Measurements from ENCODE around the gene TMEM62. TPM values are rescaled to one million over a fixed set of nuclear protein-coding genes. Genes with fewer than 3 reads are reported as not detected.

Gene TMEM62
- total and polyA plus RNA-seq, 7 donors: 6.3 to 22.8 (median 7.8) TPM

GRCh38 chr15:43106486-43106829, 26.9 kb upstream of the TMEM62 start:
- Histone ChIP-seq H3K27ac (peak overlapping the region; percentile 94), H3K36me3 (ENCODE audit: insufficient read depth in 1 of 2, low read depth in 1 of 2) (no peaks in the 10 kb centered on the region), H3K4me3 (peak overlapping the region; percentile 93), H3K4me1 (peaks cover 35% of the 10 kb centered on the region), H3K9me3 (no peaks in the 10 kb centered on the region), H3K27me3 (ENCODE audit: insufficient read depth in 3 of 3, low read length in 2 of 3) (no peaks in the 10 kb centered on the region)
- ATAC-seq: no peak
- no peak for DNase-seq
- TF ChIP-seq, protein P1, sequence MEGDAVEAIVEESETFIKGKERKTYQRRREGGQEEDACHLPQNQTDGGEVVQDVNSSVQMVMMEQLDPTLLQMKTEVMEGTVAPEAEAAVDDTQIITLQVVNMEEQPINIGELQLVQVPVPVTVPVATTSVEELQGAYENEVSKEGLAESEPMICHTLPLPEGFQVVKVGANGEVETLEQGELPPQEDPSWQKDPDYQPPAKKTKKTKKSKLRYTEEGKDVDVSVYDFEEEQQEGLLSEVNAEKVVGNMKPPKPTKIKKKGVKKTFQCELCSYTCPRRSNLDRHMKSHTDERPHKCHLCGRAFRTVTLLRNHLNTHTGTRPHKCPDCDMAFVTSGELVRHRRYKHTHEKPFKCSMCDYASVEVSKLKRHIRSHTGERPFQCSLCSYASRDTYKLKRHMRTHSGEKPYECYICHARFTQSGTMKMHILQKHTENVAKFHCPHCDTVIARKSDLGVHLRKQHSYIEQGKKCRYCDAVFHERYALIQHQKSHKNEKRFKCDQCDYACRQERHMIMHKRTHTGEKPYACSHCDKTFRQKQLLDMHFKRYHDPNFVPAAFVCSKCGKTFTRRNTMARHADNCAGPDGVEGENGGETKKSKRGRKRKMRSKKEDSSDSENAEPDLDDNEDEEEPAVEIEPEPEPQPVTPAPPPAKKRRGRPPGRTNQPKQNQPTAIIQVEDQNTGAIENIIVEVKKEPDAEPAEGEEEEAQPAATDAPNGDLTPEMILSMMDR (IDR thresholded peaks at IDR 0.05): no peak
- WGBS, 3 donors: 19 to 25% (median 21%) methylated on average over 7 of the region's 7 CpGs
- intact Hi-C loops (cut with DNase I): loop anchor here in 1 of 2 donors (5.0 to 10.0 kb wide), 2 partner anchors 76 to 218 kb away; no protein-coding TSS in a partner anchor

DNA sequence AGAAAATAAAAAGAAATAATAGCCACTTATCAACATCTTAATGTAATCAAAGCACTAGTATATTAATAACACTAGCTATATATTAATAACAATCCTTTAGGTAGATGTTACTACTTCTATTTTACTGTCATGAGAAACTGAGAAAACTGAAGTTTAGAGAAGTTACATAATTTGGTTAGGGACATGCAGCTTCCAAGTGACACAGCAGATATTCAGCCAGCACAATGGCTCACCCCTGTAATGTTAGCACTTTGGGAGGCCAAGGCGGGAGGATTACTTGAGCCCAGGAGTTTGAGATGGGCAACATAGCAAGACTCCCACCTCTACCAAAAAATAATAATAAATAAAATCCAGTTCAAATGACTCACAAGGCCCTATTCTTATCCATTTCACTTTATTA, 25.6 kb upstream of the TMEM62 start:
- Histone ChIP-seq H3K4me1 (peaks cover 31% of the 10 kb centered on the region), H3K9me3 (no peaks in the 10 kb centered on the region), H3K27me3 (ENCODE audit: insufficient read depth in 3 of 3, low read length in 2 of 3) (no peaks in the 10 kb centered on the region), H3K27ac (no peak overlapping the region), H3K4me3 (no peak overlapping the region), H3K36me3 (ENCODE audit: insufficient read depth in 1 of 2, low read depth in 1 of 2) (no peaks in the 10 kb centered on the region)
- intact Hi-C loops (cut with DNase I): loop anchor here in 1 of 2 donors (5.0 to 10.0 kb wide), 2 partner anchors 75 to 217 kb away; no protein-coding TSS in a partner anchor
- WGBS, 3 donors: 88 to 90% (median 89%) methylated on average over 1 of the region's 1 CpG
- TF ChIP-seq, protein P1 (IDR thresholded peaks at IDR 0.05): no peak
- no peak for ATAC-seq
- no peak for DNase-seq

- no peaks in the 10 kb centered on the region for H3K9me3 ChIP-seq
- DNase-seq: no peak
- H3K4me1 ChIP-seq: peaks cover 8% of the 10 kb centered on the region
- intact Hi-C loops (cut with DNase I): no loop called here
- TF ChIP-seq, protein P1 (IDR thresholded peaks at IDR 0.05): no peak
- no peak overlapping the region for H3K4me3 ChIP-seq
- no peak for ATAC-seq
- H3K27ac ChIP-seq: no peak overlapping the region
- 71 to 77% (median 72%) methylated on average over 3 of the region's 3 CpGs for WGBS, 3 donors
- peaks cover 0 to 4% (median 0%) of the 10 kb centered on the region in 3 donors for H3K27me3 ChIP-seq (ENCODE audit: insufficient read depth in 3 of 3, low read length in 2 of 3)
- H3K36me3 ChIP-seq (ENCODE audit: insufficient read depth in 1 of 2, low read depth in 1 of 2): no peaks in the 10 kb centered on the region
Observed at GRCh38 chr15:43111354-43111753, 22.0 kb upstream of the TMEM62 start.

- H3K9me3 ChIP-seq: no peaks in the 10 kb centered on the region
- intact Hi-C loops (cut with DNase I): no loop called here
- H3K27ac ChIP-seq: no peak overlapping the region
- H3K4me3 ChIP-seq: no peak overlapping the region
- DNase-seq: no peak
- peaks cover 0 to 4% (median 0%) of the 10 kb centered on the region in 3 donors for H3K27me3 ChIP-seq (ENCODE audit: insufficient read depth in 3 of 3, low read length in 2 of 3)
- ATAC-seq: no peak
- WGBS, 3 donors: 48 to 63% (median 50%) methylated on average over 1 of the region's 1 CpG
- TF ChIP-seq, protein P1 (IDR thresholded peaks at IDR 0.05): no peak
- H3K36me3 ChIP-seq (ENCODE audit: insufficient read depth in 1 of 2, low read depth in 1 of 2): no peaks in the 10 kb centered on the region
- H3K4me1 ChIP-seq: no peaks in the 10 kb centered on the region
Observed at GRCh38 chr15:43118286-43118685, 15.1 kb upstream of the TMEM62 start.

- TF ChIP-seq, protein P1 (IDR thresholded peaks at IDR 0.05): no peak
- WGBS, 3 donors: 89 to 94% (median 92%) methylated on average over 2 of the region's 2 CpGs
- H3K36me3 ChIP-seq (ENCODE audit: insufficient read depth in 1 of 2, low read depth in 1 of 2): no peaks in the 10 kb centered on the region
- H3K4me1 ChIP-seq: no peaks in the 10 kb centered on the region
- H3K9me3 ChIP-seq: no peaks in the 10 kb centered on the region
- peaks cover 0 to 4% (median 0%) of the 10 kb centered on the region in 3 donors for H3K27me3 ChIP-seq (ENCODE audit: insufficient read depth in 3 of 3, low read length in 2 of 3)
- H3K4me3 ChIP-seq: no peak overlapping the region
- intact Hi-C loops (cut with DNase I): no loop called here
- DNase-seq (no peak), ATAC-seq (no peak)
- no peak overlapping the region for H3K27ac ChIP-seq
Observed at GRCh38 chr15:43118829-43119228, 14.6 kb upstream of the TMEM62 start.
